ENCODE measurements around the gene TMEM198. TPM values are rescaled to one million over a fixed set of nuclear protein-coding genes. Genes with fewer than 3 reads are reported as not detected.
A peak's percentile ranks its signal among the peaks of the same experiment; 100 is the strongest.

Gene TMEM198
- polyA plus RNA-seq, 1 donor = 2.6 TPM

- no peak for DNase-seq (ENCODE audit: low read depth)
These were observed 17.3 kb upstream of the TMEM198 start for GRCh38 chr2:219526320-219527075.

GRCh38 chr2:219527076-219527394 is 16.8 kb upstream of the TMEM198 start:
- DNase-seq (ENCODE audit: low read depth) = no peak

GRCh38 chr2:219527472-219527871 is 16.4 kb upstream of the TMEM198 start:
- DNase-seq (ENCODE audit: low read depth) = no peak

GRCh38 chr2:219530048-219530963 is 13.5 kb upstream of the TMEM198 start:
- DNase-seq (ENCODE audit: low read depth) = peak; percentile 69

- no peak for DNase-seq (ENCODE audit: low read depth)
These were observed 12.0 kb upstream of the TMEM198 start for GRCh38 chr2:219531639-219532377.

- DNase-seq (ENCODE audit: low read depth) = no peak
These were observed 11.5 kb upstream of the TMEM198 start for GRCh38 chr2:219532378-219532649.

GRCh38 chr2:219533930-219534661 is 9.7 kb upstream of the TMEM198 start:
- no peak for DNase-seq (ENCODE audit: low read depth)

- no peak for DNase-seq (ENCODE audit: low read depth)
These were observed 7.4 kb upstream of the TMEM198 start for GRCh38 chr2:219536425-219536824.

GRCh38 chr2:219536967-219537366 is 6.9 kb upstream of the TMEM198 start:
- no peak for DNase-seq (ENCODE audit: low read depth)

- no peak for DNase-seq (ENCODE audit: low read depth)
These were observed 6.0 kb upstream of the TMEM198 start for GRCh38 chr2:219537657-219538488.

- DNase-seq (ENCODE audit: low read depth) = no peak
These were observed 5.3 kb upstream of the TMEM198 start for GRCh38 chr2:219538504-219538951.

GRCh38 chr2:219538956-219539788 is 4.7 kb upstream of the TMEM198 start:
- DNase-seq (ENCODE audit: low read depth) = no peak

- DNase-seq (ENCODE audit: low read depth) = no peak
These were observed 3.7 kb upstream of the TMEM198 start for GRCh38 chr2:219539926-219540678.

- DNase-seq (ENCODE audit: low read depth) = no peak
These were observed 2.9 kb upstream of the TMEM198 start for GRCh38 chr2:219540784-219541504.

GRCh38 chr2:219541611-219542180 is 2.1 kb upstream of the TMEM198 start:
- DNase-seq (ENCODE audit: low read depth) = no peak

GRCh38 chr2:219542931-219543595 is 765 bp upstream of the TMEM198 start:
- DNase-seq (ENCODE audit: low read depth) = no peak

- DNase-seq (ENCODE audit: low read depth) = no peak
These were observed 739 bp downstream of the TMEM198 start for GRCh38 chr2:219544567-219544966.
